ENCODE data around the gene TRPM2.

The TRPM2 gene

GRCh38 chr21:44462086-44462833 is 108.8 kb downstream of the TRPM2 start:
- no peak for DNase-seq (ENCODE audit: low read depth in 3 of 3)

GRCh38 chr21:44462834-44463200 is 109.4 kb downstream of the TRPM2 start:
- DNase-seq (ENCODE audit: low read depth in 3 of 3), result no peak

GRCh38 chr21:44463724-44464123 is 110.3 kb downstream of the TRPM2 start:
- DNase-seq (ENCODE audit: low read depth in 3 of 3), result no peak

GRCh38 chr21:44464351-44464750 is 110.9 kb downstream of the TRPM2 start:
- no peak for DNase-seq (ENCODE audit: low read depth in 3 of 3)

GRCh38 chr21:44466351-44466954 is 113.0 kb downstream of the TRPM2 start:
- DNase-seq (ENCODE audit: low read depth in 3 of 3), result no peak

GRCh38 chr21:44466996-44467858 is 113.8 kb downstream of the TRPM2 start:
- DNase-seq (ENCODE audit: low read depth in 3 of 3), result no peak

- DNase-seq (ENCODE audit: low read depth in 3 of 3), result no peak
Observed at GRCh38 chr21:44467859-44468195, 114.4 kb downstream of the TRPM2 start.

- no peak for DNase-seq (ENCODE audit: low read depth in 3 of 3)
Observed at GRCh38 chr21:44471341-44471740, 117.9 kb downstream of the TRPM2 start.

- DNase-seq (ENCODE audit: low read depth in 3 of 3), result no peak
Observed at GRCh38 chr21:44471996-44472395, 118.6 kb downstream of the TRPM2 start.

GRCh38 chr21:44473915-44474555 is 120.6 kb downstream of the TRPM2 start:
- DNase-seq (ENCODE audit: low read depth in 3 of 3), result no peak

- DNase-seq (ENCODE audit: low read depth in 3 of 3), result no peak
Observed at GRCh38 chr21:44475266-44475845, 121.9 kb downstream of the TRPM2 start.

- no peak for DNase-seq (ENCODE audit: low read depth in 3 of 3)
Observed at GRCh38 chr21:44477131-44477530, 123.7 kb downstream of the TRPM2 start.

GRCh38 chr21:44477712-44478111 is 124.3 kb downstream of the TRPM2 start:
- no peak for DNase-seq (ENCODE audit: low read depth in 3 of 3)

- no peak for DNase-seq (ENCODE audit: low read depth in 3 of 3)
Observed at GRCh38 chr21:44478124-44478800, 124.8 kb downstream of the TRPM2 start.

- DNase-seq (ENCODE audit: low read depth in 3 of 3), result no peak
Observed at GRCh38 chr21:44478801-44479167, 125.4 kb downstream of the TRPM2 start.

GRCh38 chr21:44479556-44480199 is 126.3 kb downstream of the TRPM2 start:
- peak in 1 of 3 donors; percentile 23 for DNase-seq (ENCODE audit: low read depth in 3 of 3)

- no peak for DNase-seq (ENCODE audit: low read depth in 3 of 3)
Observed at GRCh38 chr21:44480200-44481053, 127.0 kb downstream of the TRPM2 start.

GRCh38 chr21:44482581-44483287 is 129.3 kb downstream of the TRPM2 start:
- no peak for DNase-seq (ENCODE audit: low read depth in 3 of 3)

Data from stimulated activated CD4-positive, alpha-beta T cell treated with anti-CD3 and anti-CD28 coated beads, TNF-alpha, amount 100 ng/mL, for 48 hours (primary cell).